Heart left ventricle (tissue), 13 donors: Measurements from ENCODE around the gene VAMP7.

Experiments
- POLR2A ChIP-seq, 2 donors: fragments of 450-650 bp; IDR thresholded peaks; one replicate each; pipeline ENCODE4 v1.6.1; 2017; ENCODE audit warnings: antibody characterized with exemption in 2 of 2, mild to moderate bottlenecking in 2 of 2, moderate library complexity in 2 of 2
- TF ChIP-seq, protein P1 (sequence below), 12 donors: fragments of 200-600 bp; sonication (generic) in 4 of 12; IDR thresholded peaks; one replicate each; pipeline versions ENCODE4 v1.5.0 to v1.8.0; 2018 to 2022; ENCODE audit warnings: antibody characterized with exemption in 12 of 12, mild to moderate bottlenecking in 5 of 12
- donor health status: ischemic (EF 13 %, LVEDD 7.1; RV severe dilation, severe dysfunction).
- donor health status: DM: no; HTN: yes; CAD: no.
- donor health status: DM: no; HTN: no; CAD: no.
- donor health status: ischemic (EF 25% LVEDD 6.9; RV normal size, moderate dysfunction).
- donor health status: ischemic (EF 25% LVEDD 5.7; RV mildly dilated, moderate dysfunction).
- donor health status: ischemic (EF 35%, LVEDD 5.7; RV mildly dilated, moderate dysfunction).
- donor health status: nonischemic (EF 11% LVEDD 7.7; RV severe dilation, severe dysfunction).
- donor health status: DM: yes; HTN: yes; CAD: no.
- donor health status: PGD.
- donor health status: ischemic (EF 29% LVEDD 5.4; RV normal size, mild dysfunction).
- donor health status: nonischemic (EF 23%, LVEDD 6.1; RV moderate dilation, normal function).

DNA sequence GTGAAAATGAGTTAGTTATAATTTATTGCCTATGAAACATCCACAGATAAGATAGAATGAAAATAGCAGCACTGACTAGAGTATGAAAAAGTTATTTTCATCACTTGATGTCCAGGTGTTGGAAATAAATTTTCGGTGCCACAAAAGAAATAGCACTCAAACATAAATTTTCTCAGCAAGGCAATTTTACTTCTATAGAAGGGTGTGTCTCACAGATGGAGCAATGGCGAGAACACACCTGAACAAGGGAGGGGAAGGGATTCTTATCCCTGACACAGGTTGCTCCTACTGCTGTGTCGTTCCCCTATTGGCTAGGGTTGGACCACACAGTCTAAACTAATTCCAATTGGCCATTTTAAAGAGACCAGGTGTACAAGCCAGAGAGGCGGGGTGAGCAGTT, 13.3 kb upstream of the VAMP7 start:
- TF ChIP-seq, protein P1, sequence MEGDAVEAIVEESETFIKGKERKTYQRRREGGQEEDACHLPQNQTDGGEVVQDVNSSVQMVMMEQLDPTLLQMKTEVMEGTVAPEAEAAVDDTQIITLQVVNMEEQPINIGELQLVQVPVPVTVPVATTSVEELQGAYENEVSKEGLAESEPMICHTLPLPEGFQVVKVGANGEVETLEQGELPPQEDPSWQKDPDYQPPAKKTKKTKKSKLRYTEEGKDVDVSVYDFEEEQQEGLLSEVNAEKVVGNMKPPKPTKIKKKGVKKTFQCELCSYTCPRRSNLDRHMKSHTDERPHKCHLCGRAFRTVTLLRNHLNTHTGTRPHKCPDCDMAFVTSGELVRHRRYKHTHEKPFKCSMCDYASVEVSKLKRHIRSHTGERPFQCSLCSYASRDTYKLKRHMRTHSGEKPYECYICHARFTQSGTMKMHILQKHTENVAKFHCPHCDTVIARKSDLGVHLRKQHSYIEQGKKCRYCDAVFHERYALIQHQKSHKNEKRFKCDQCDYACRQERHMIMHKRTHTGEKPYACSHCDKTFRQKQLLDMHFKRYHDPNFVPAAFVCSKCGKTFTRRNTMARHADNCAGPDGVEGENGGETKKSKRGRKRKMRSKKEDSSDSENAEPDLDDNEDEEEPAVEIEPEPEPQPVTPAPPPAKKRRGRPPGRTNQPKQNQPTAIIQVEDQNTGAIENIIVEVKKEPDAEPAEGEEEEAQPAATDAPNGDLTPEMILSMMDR (IDR thresholded peaks at IDR 0.05), result no peak
- no peak for TF ChIP-seq POLR2A (IDR thresholded peaks at IDR 0.05)
